ENCODE measurements around the gene WWOX. TPM values are rescaled to one million over a fixed set of nuclear protein-coding genes. Genes with fewer than 3 reads are reported as not detected.
A peak's percentile ranks its signal among the peaks of the same experiment; 100 is the strongest.

Gene WWOX
- total RNA-seq, 2 experiments from 2014 or later: 14.3 to 16.5 TPM

- POLR2A ChIA-PET: no interaction called here
- CTCF ChIA-PET: no interaction called here
- intact Hi-C loops (cut with micrococcal nuclease): no loop called here
- Mint-ChIP-seq H3K27ac (no peak overlapping the region), H3K27me3 (no peaks in the 10 kb centered on the region), H3K36me3 (no peaks in the 10 kb centered on the region), H3K4me1 (ENCODE audit: low read depth) (peaks cover 7% of the 10 kb centered on the region), H3K4me3 (no peak overlapping the region), H3K9me3 (no peaks in the 10 kb centered on the region)
- no peak for DNase-seq
These were observed 457.0 kb downstream of the WWOX start for GRCh38 chr16:78556421-78556820.

DNA sequence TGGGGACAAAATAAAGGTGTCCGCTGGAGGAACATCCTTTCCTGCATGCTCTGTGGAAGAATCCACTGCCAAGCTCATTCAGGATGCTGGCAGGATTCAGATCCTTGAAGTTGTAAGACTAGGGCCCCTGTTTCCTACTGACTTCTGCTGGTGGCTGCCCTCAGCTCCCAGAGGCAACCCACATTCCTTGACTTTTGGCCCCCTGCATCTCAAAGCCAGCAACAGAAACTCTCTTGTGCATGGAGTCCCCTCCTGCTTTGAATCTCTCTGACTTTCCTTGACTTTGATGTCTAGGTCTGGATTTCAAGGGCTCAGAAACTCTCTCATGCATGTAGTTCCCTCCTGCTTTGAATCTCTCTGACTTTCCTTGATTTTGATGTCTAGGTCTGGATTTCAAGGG lies 461.5 kb downstream of the WWOX start:
- POLR2A ChIA-PET: interaction anchor here (0.7 kb wide), 1 partner anchor 22 kb away, joined by 3 read pairs; no protein-coding TSS in a partner anchor
- no peak overlapping the region for H3K27ac Mint-ChIP-seq

DNA sequence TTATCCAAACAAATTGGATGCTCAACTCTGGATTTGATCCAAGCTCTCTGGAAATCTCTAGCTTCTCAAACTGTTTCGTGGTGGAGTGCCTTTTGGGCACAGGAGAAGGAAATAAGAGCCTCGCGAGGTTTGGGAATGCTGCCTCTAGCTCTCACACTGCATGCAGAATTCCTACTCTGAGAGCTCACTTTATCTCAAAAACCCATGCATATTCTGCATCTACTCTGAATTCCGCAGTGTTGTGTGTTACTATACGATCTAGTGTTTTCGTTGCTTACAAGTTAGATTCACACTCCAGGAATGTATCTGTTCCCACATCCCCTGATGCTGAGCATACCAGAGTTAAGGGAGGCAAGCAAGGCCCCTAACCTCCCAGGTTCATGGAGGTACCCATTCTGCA lies 462.7 kb downstream of the WWOX start:
- no peak overlapping the region for H3K4me3 Mint-ChIP-seq
- POLR2A ChIA-PET: no interaction called here
- CTCF ChIA-PET: interaction anchor here (0.6 to 1.5 kb wide), 2 partner anchors 10 to 83 kb away, joined by 3 read pairs; no protein-coding TSS in a partner anchor
- no peak for DNase-seq
- no peaks in the 10 kb centered on the region for H3K27me3 Mint-ChIP-seq
- no peaks in the 10 kb centered on the region for H3K9me3 Mint-ChIP-seq
- H3K4me1 Mint-ChIP-seq (ENCODE audit: low read depth): peaks cover 11% of the 10 kb centered on the region
- H3K36me3 Mint-ChIP-seq: no peaks in the 10 kb centered on the region
- intact Hi-C loops (cut with micrococcal nuclease): no loop called here
- H3K27ac Mint-ChIP-seq: no peak overlapping the region

More for the DNA sequence above, 461.5 kb downstream of the WWOX start:
- intact Hi-C loops (cut with micrococcal nuclease): no loop called here
- H3K9me3 Mint-ChIP-seq: no peaks in the 10 kb centered on the region
- DNase-seq: no peak
- no peaks in the 10 kb centered on the region for H3K27me3 Mint-ChIP-seq
- H3K4me3 Mint-ChIP-seq: no peak overlapping the region
- no peaks in the 10 kb centered on the region for H3K36me3 Mint-ChIP-seq
- no peaks in the 10 kb centered on the region for H3K4me1 Mint-ChIP-seq (ENCODE audit: low read depth)
- CTCF ChIA-PET: no interaction called here

DNA sequence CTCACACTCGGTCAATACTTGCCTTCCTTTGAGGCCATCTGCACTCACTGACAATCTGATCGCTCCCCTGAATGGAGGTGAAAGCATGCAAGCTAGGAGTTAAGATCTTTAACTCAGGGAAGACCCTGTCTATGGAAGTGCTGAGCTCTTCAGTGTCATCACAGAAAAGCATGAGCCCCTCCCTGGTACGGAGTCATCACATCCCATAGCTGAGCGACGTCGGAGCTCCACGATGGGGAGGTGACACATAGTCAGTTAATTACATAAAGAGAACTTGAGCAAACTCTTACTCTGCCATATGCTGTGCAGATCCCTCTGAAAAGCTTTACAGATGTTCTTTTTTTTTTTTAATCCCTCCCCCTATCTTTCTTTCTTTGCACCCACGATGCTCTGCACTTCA lies 463.2 kb downstream of the WWOX start:
- ChIA-PET POLR2A (no interaction called here), CTCF (interaction anchor here (0.7 to 1.5 kb wide), 2 partner anchors 10 to 550 kb away, joined by 3 read pairs; no protein-coding TSS in a partner anchor)
- intact Hi-C loops (cut with micrococcal nuclease): no loop called here
- H3K36me3 Mint-ChIP-seq: no peaks in the 10 kb centered on the region
- H3K4me3 Mint-ChIP-seq: no peak overlapping the region
- DNase-seq: no peak
- peaks cover 11% of the 10 kb centered on the region for H3K4me1 Mint-ChIP-seq (ENCODE audit: low read depth)
- H3K27ac Mint-ChIP-seq: no peak overlapping the region
- H3K9me3 Mint-ChIP-seq: no peaks in the 10 kb centered on the region
- H3K27me3 Mint-ChIP-seq: no peaks in the 10 kb centered on the region

GRCh38 chr16:78563905-78564304 lies 464.5 kb downstream of the WWOX start:
- Mint-ChIP-seq H3K36me3 (no peaks in the 10 kb centered on the region), H3K27me3 (no peaks in the 10 kb centered on the region), H3K27ac (no peak overlapping the region), H3K4me1 (ENCODE audit: low read depth) (peaks cover 11% of the 10 kb centered on the region), H3K9me3 (no peaks in the 10 kb centered on the region), H3K4me3 (no peak overlapping the region)
- DNase-seq: no peak
- intact Hi-C loops (cut with micrococcal nuclease): no loop called here
- ChIA-PET CTCF (no interaction called here), POLR2A (no interaction called here)

GRCh38 chr16:78566397-78567073 lies 467.1 kb downstream of the WWOX start:
- Mint-ChIP-seq H3K4me3 (no peak overlapping the region), H3K9me3 (no peaks in the 10 kb centered on the region), H3K27me3 (no peaks in the 10 kb centered on the region), H3K4me1 (ENCODE audit: low read depth) (peaks cover 18% of the 10 kb centered on the region), H3K27ac (no peak overlapping the region), H3K36me3 (no peaks in the 10 kb centered on the region)
- POLR2A ChIA-PET: no interaction called here
- DNase-seq: peak; percentile 11
- intact Hi-C loops (cut with micrococcal nuclease): no loop called here
- CTCF ChIA-PET: no interaction called here

GRCh38 chr16:78570399-78571141 lies 471.1 kb downstream of the WWOX start:
- Mint-ChIP-seq H3K36me3 (no peaks in the 10 kb centered on the region), H3K9me3 (no peaks in the 10 kb centered on the region), H3K27ac (no peak overlapping the region), H3K4me3 (no peak overlapping the region), H3K27me3 (no peaks in the 10 kb centered on the region), H3K4me1 (ENCODE audit: low read depth) (peaks cover 18% of the 10 kb centered on the region)
- CTCF ChIA-PET: no interaction called here
- peak; percentile 15 for DNase-seq
- intact Hi-C loops (cut with micrococcal nuclease): loop anchor here (10.0 kb wide), 1 partner anchor 204 kb away; no protein-coding TSS in a partner anchor
- POLR2A ChIA-PET: no interaction called here

DNA sequence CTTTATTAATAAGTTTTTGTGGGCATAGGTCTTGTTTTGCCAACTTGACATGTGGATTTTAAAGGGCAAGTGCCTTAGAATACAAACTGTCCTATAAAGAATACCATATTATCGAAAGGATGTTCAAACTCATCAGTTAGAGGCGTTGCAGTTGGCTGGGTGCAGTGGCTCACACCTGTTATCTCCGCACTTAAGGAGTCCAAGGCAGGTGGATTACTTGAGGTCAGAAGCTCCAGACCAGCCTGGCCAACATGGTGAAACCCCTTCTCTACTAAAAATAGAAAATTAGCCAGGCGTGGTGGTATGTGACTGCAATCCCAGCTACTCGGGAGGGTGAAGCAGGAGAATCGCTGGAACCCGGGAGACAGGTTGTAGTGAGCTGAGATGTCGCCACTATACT lies 472.0 kb downstream of the WWOX start:
- Mint-ChIP-seq H3K9me3 (no peaks in the 10 kb centered on the region), H3K4me3 (no peak overlapping the region), H3K27ac (no peak overlapping the region), H3K4me1 (ENCODE audit: low read depth) (peaks cover 15% of the 10 kb centered on the region), H3K27me3 (no peaks in the 10 kb centered on the region), H3K36me3 (no peaks in the 10 kb centered on the region)
- no peak for DNase-seq
- POLR2A ChIA-PET: no interaction called here
- intact Hi-C loops (cut with micrococcal nuclease): loop anchor here (10.0 kb wide), 1 partner anchor 203 kb away; no protein-coding TSS in a partner anchor
- CTCF ChIA-PET: no interaction called here

- CTCF ChIA-PET: no interaction called here
- no peak for DNase-seq
- Mint-ChIP-seq H3K4me1 (ENCODE audit: low read depth) (peaks cover 13% of the 10 kb centered on the region), H3K4me3 (no peak overlapping the region), H3K27me3 (no peaks in the 10 kb centered on the region), H3K36me3 (no peaks in the 10 kb centered on the region), H3K27ac (no peak overlapping the region), H3K9me3 (no peaks in the 10 kb centered on the region)
- POLR2A ChIA-PET: no interaction called here
- intact Hi-C loops (cut with micrococcal nuclease): loop anchor here (10.0 kb wide), 1 partner anchor 203 kb away; no protein-coding TSS in a partner anchor
These were observed 472.5 kb downstream of the WWOX start for GRCh38 chr16:78571898-78572358.

DNA sequence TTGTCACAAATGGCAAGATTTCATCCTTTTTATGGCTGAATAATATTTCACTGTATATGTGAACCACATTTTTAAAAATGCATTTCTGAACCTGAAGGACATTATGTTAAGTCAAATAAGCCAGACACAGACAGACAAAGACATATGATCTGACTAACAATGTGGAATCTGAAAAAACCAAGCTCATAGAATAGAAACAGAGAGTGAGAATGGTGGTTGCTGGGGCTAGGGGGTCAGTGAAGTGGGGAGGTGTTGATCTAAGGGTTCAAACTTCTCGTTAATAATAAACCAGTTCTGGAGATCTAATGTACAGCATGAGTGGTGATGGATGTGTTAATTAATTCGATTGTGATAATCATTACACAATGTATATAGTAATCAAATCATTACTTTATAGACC lies 475.1 kb downstream of the WWOX start:
- Mint-ChIP-seq H3K36me3 (no peaks in the 10 kb centered on the region), H3K9me3 (no peaks in the 10 kb centered on the region), H3K4me1 (ENCODE audit: low read depth) (peaks cover 20% of the 10 kb centered on the region), H3K27ac (no peak overlapping the region), H3K4me3 (no peak overlapping the region), H3K27me3 (no peaks in the 10 kb centered on the region)
- ChIA-PET POLR2A (no interaction called here), CTCF (no interaction called here)
- intact Hi-C loops (cut with micrococcal nuclease): loop anchor here (10.0 kb wide), 1 partner anchor 200 kb away; no protein-coding TSS in a partner anchor
- DNase-seq: no peak

DNA sequence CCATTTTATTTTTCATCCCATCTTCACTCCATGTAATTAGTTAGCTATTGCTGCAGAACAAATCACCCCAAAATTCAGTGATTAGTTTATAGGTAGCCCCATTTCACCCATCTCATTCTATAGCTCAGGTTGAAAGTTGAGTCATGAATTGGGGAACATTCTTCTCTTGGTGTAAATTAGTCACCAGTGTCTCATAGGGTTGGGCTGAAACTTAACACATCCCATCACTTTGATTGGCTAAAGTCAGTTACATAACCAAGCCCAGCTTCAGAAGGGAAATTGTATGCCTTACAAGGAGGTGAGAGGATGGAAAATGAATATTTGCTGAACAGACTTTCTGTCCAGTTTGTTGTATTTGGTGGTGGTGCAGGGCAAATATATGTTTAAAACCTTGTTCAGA lies 477.5 kb downstream of the WWOX start:
- H3K27ac Mint-ChIP-seq: no peak overlapping the region

GRCh38 chr16:78577630-78578029 lies 478.2 kb downstream of the WWOX start:
- Mint-ChIP-seq H3K27me3 (no peaks in the 10 kb centered on the region), H3K4me1 (ENCODE audit: low read depth) (peaks cover 13% of the 10 kb centered on the region), H3K36me3 (no peaks in the 10 kb centered on the region), H3K9me3 (no peaks in the 10 kb centered on the region), H3K27ac (no peak overlapping the region), H3K4me3 (no peak overlapping the region)
- intact Hi-C loops (cut with micrococcal nuclease): loop anchor here (10.0 kb wide), 1 partner anchor 197 kb away; no protein-coding TSS in a partner anchor
- CTCF ChIA-PET: interaction anchor here (1.1 kb wide), 1 partner anchor 32 kb away, joined by 4 read pairs; no protein-coding TSS in a partner anchor
- DNase-seq: no peak
- POLR2A ChIA-PET: no interaction called here

More for the DNA sequence above, 477.5 kb downstream of the WWOX start:
- H3K36me3 Mint-ChIP-seq: no peaks in the 10 kb centered on the region
- H3K9me3 Mint-ChIP-seq: no peaks in the 10 kb centered on the region
- POLR2A ChIA-PET: no interaction called here
- DNase-seq: no peak
- peaks cover 13% of the 10 kb centered on the region for H3K4me1 Mint-ChIP-seq (ENCODE audit: low read depth)
- intact Hi-C loops (cut with micrococcal nuclease): loop anchor here (10.0 kb wide), 1 partner anchor 198 kb away; no protein-coding TSS in a partner anchor
- no peaks in the 10 kb centered on the region for H3K27me3 Mint-ChIP-seq
- H3K4me3 Mint-ChIP-seq: no peak overlapping the region
- CTCF ChIA-PET: interaction anchor here (1.1 kb wide), 1 partner anchor 33 kb away, joined by 4 read pairs; no protein-coding TSS in a partner anchor
